Activated CD8-positive, alpha-beta memory T cell treated with anti-CD3 and anti-CD28 coated beads, Interleukin-2, amount 50 U/mL, for 1 hour (primary cell): ENCODE data around the gene ZFP62.

Experiments used
- DNase-seq: peaks from one replicate; pipeline ENCODE4 v3.0.0-alpha.2; 2020; ENCODE audit errors: extremely low read depth

ZFP62 gene

GRCh38 chr5:180810210-180810958 lies 50.7 kb downstream of the ZFP62 start:
- peak; percentile 85 for DNase-seq

- DNase-seq, result no peak
Measured at GRCh38 chr5:180809403-180810209, 51.5 kb downstream of the ZFP62 start.

GRCh38 chr5:180808461-180809000 lies 52.5 kb downstream of the ZFP62 start:
- DNase-seq, result no peak

GRCh38 chr5:180807654-180808414 lies 53.2 kb downstream of the ZFP62 start:
- no peak for DNase-seq

GRCh38 chr5:180807046-180807445 lies 54.0 kb downstream of the ZFP62 start:
- DNase-seq, result no peak

- DNase-seq, result no peak
Measured at GRCh38 chr5:180806351-180807011, 54.6 kb downstream of the ZFP62 start.

- DNase-seq, result no peak
Measured at GRCh38 chr5:180804129-180804618, 56.9 kb downstream of the ZFP62 start.

GRCh38 chr5:180803181-180804128 lies 57.6 kb downstream of the ZFP62 start:
- peak; percentile 49 for DNase-seq

GRCh38 chr5:180802325-180803180 lies 58.5 kb downstream of the ZFP62 start, which contains the start of gene MGAT1:
Gene MGAT1 (minus strand): TSS chr5:180802806. CDS start chr5:180792971, 9,835 bp downstream.
- no peak for DNase-seq

- no peak for DNase-seq
Measured at GRCh38 chr5:180801596-180802324, 59.3 kb downstream of the ZFP62 start.

- DNase-seq, result no peak
Measured at GRCh38 chr5:180799902-180800801, 60.9 kb downstream of the ZFP62 start.

GRCh38 chr5:180799194-180799593 lies 61.9 kb downstream of the ZFP62 start:
- no peak for DNase-seq

- DNase-seq, result no peak
Measured at GRCh38 chr5:180798193-180798592, 62.9 kb downstream of the ZFP62 start.
